GM12878 (cell line): ENCODE data around the gene ZNF652. TPM values are rescaled to one million over a fixed set of nuclear protein-coding genes. Genes with fewer than 3 reads are reported as not detected.

Source experiments
- ATF7 ChIP-seq: fragments of 450-650 bp; IDR thresholded peaks from 2 replicates; pipeline ENCODE4 v1.6.1; 2016; ENCODE audit warnings: low read depth, mild to moderate bottlenecking
- BCL11A ChIP-seq: IDR thresholded peaks from 2 replicates; pipeline ENCODE4 v1.6.1; 2011; ENCODE audit warnings: low read depth, low read length
- CBFB ChIP-seq: IDR thresholded peaks from 2 replicates; pipeline ENCODE4 v1.6.1; 2016; ENCODE audit warnings: antibody characterized with exemption, low read depth
- FOS ChIP-seq: IDR thresholded peaks from 3 replicates; pipeline ENCODE4 v1.6.1; 2011; ENCODE audit warnings: borderline replicate concordance; ENCODE audit not compliant: insufficient read length; ENCODE audit errors: extremely low read depth
- NR2F1 ChIP-seq: fragments of 450-650 bp; conservative IDR thresholded peaks from 2 replicates; pipeline ENCODE4 v1.6.1; 2017; ENCODE audit warnings: mild to moderate bottlenecking
- PML ChIP-seq: IDR thresholded peaks from 2 replicates; pipeline ENCODE4 v1.6.1; 2012; ENCODE audit warnings: low read length, inconsistent platforms
- RB1 ChIP-seq: fragments of 450-650 bp; formaldehyde crosslinking; IDR thresholded peaks from 2 replicates; pipeline ENCODE4 v1.6.1; 2017; ENCODE audit warnings: mild to moderate bottlenecking, borderline replicate concordance
- SIN3A ChIP-seq: IDR thresholded peaks from 2 replicates; pipeline ENCODE4 v1.6.1; 2012; ENCODE audit warnings: low read depth, low read length, improper control_type of control experiment
- SIX5 ChIP-seq: IDR thresholded peaks from 2 replicates; pipeline ENCODE4 v1.6.1; 2011; ENCODE audit warnings: mild to moderate bottlenecking, low read depth, low read length, moderate library complexity; ENCODE audit not compliant: severe bottlenecking
- ZNF207 ChIP-seq: fragments of 450-650 bp; IDR thresholded peaks from 2 replicates; pipeline ENCODE4 v1.6.1; 2014; ENCODE audit warnings: antibody characterized with exemption, mild to moderate bottlenecking, borderline replicate concordance
- ZNF217 ChIP-seq: fragments of 450-650 bp; IDR thresholded peaks from 2 replicates; pipeline ENCODE4 v1.6.1; 2017; ENCODE audit warnings: antibody characterized with exemption, mild to moderate bottlenecking
- polyA plus RNA-seq, 11 experiments: library from polyadenylated mRNA; depleted of rRNA in 4 of 11; unstranded in 6 of 11; stranded (reverse) in 5 of 11; fragments of >200 nt; fragmentation: Nextera tagmentation in 4 of 11; fragmentation: Illumina TruSeq in 1 of 11; extraction: Ambion mirVana in 4 of 11; extraction: Trizol in 1 of 11; gene quantifications; 1 replicate in 1 of 11; 2 replicates in 10 of 11; pipeline versions ENCODE4 v1.2.1 to v1.2.3, GENCODE V29; 2011 to 2016; ENCODE audit warnings: inconsistent platforms in 2 of 11, missing spikeins in 2 of 11, low read depth in 1 of 11
- total RNA-seq, 4 experiments: library from RNA; depleted of rRNA in 3 of 4; stranded (reverse); fragments of >200 nt in 3 of 4; fragmentation: Illumina TruSeq in 1 of 4; extraction: Trizol in 1 of 4; gene quantifications; 2 replicates each; pipeline versions ENCODE4 v1.2.1 to v1.2.3, GENCODE V29; 2013 to 2021
- TF ChIP-seq, protein P1 (sequence below): IDR thresholded peaks from 2 replicates; pipeline ENCODE4 v1.6.1; 2012; ENCODE audit warnings: low read depth, low read length, improper control_type of control experiment
- TF ChIP-seq, protein P2 (sequence below): fragments of 450-650 bp; IDR thresholded peaks from 2 replicates; pipeline ENCODE4 v1.6.1; 2018; ENCODE audit warnings: borderline replicate concordance, mild to moderate bottlenecking; ENCODE audit not compliant: partially characterized antibody
- TF ChIP-seq, protein P3 (sequence below): fragments of 150-350 bp; IDR thresholded peaks from 2 replicates; pipeline ENCODE4 v1.6.1; 2014; ENCODE audit warnings: mild to moderate bottlenecking, low read depth, low read length
- TF ChIP-seq, protein P4 (sequence below): fragments of 450-650 bp; IDR thresholded peaks from 2 replicates; pipeline ENCODE4 v1.6.1; 2018; ENCODE audit warnings: mild to moderate bottlenecking, low read depth, moderate library complexity; ENCODE audit not compliant: partially characterized antibody
- TF ChIP-seq, protein P5 (sequence below): fragments of 450-650 bp; IDR thresholded peaks from 2 replicates; pipeline ENCODE4 v1.6.1; 2014; ENCODE audit warnings: mild to moderate bottlenecking
- TF ChIP-seq, protein P6 (sequence below): IDR thresholded peaks from 2 replicates; pipeline ENCODE4 v1.6.1; 2012; ENCODE audit warnings: mild to moderate bottlenecking, low read depth, low read length

ZNF652 gene
- total and polyA plus RNA-seq, 10 of the 15 experiments (the other 5 are each of a cell fraction or from before 2014, with no cell fraction given), result 3.4 to 13.1 (median 8.7) TPM

DNA sequence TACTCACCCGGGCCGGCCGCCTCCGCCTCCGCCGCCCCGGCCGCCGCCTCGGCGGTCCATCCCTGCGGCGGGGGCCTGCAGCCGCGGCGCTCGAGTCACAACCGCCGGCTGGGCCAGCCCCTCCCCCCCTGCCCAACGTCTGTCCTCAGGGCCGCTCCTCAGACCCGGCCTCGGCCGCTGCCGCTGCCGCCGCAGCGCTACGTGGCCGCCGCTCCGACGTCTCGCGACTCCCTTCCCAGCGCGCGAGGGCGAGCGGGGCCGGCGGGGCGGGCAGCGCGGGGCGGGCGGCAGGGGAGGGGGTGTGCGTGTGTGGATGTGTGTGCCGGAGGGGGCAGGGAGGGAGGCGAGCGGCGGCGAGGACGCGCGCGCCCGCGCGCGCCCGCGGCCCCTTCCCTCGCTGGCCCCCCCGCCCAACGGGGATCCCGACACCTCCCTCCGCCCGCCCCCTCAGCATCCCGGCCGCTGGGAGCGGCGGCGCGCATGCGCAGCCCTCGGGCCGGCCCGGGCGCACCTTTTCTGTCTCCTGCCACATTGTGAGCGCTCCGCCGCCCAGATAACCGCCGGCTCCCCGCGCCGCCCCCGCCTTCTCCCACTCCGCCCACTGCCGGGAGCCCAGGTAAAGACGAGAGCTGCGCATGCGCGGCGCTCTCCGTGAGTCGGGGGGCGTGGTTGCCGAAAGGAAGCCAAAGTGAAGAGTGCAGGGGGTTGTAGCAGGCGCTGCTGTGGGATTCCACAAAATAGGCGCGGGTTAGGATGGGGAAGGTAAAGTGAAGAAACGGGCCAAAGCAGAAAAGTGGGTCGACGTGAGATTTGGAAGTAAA lies at the start of gene ZNF652 (continued):
- TF ChIP-seq, protein P1, sequence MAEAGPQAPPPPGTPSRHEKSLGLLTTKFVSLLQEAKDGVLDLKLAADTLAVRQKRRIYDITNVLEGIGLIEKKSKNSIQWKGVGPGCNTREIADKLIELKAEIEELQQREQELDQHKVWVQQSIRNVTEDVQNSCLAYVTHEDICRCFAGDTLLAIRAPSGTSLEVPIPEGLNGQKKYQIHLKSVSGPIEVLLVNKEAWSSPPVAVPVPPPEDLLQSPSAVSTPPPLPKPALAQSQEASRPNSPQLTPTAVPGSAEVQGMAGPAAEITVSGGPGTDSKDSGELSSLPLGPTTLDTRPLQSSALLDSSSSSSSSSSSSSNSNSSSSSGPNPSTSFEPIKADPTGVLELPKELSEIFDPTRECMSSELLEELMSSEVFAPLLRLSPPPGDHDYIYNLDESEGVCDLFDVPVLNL, result no peak
- TF ChIP-seq SIX5, result no peak
- TF ChIP-seq, protein P2, sequence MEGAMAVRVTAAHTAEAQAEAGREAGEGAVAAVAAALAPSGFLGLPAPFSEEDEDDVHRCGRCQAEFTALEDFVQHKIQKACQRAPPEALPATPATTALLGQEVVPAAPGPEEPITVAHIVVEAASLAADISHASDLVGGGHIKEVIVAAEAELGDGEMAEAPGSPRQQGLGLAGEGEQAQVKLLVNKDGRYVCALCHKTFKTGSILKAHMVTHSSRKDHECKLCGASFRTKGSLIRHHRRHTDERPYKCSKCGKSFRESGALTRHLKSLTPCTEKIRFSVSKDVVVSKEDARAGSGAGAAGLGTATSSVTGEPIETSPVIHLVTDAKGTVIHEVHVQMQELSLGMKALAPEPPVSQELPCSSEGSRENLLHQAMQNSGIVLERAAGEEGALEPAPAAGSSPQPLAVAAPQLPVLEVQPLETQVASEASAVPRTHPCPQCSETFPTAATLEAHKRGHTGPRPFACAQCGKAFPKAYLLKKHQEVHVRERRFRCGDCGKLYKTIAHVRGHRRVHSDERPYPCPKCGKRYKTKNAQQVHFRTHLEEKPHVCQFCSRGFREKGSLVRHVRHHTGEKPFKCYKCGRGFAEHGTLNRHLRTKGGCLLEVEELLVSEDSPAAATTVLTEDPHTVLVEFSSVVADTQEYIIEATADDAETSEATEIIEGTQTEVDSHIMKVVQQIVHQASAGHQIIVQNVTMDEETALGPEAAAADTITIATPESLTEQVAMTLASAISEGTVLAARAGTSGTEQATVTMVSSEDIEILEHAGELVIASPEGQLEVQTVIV, result no peak
- peak; percentile 7; the same call in 1 of the 2 replicates for TF ChIP-seq ZNF217
- TF ChIP-seq PML, result no peak
- TF ChIP-seq, protein P3, sequence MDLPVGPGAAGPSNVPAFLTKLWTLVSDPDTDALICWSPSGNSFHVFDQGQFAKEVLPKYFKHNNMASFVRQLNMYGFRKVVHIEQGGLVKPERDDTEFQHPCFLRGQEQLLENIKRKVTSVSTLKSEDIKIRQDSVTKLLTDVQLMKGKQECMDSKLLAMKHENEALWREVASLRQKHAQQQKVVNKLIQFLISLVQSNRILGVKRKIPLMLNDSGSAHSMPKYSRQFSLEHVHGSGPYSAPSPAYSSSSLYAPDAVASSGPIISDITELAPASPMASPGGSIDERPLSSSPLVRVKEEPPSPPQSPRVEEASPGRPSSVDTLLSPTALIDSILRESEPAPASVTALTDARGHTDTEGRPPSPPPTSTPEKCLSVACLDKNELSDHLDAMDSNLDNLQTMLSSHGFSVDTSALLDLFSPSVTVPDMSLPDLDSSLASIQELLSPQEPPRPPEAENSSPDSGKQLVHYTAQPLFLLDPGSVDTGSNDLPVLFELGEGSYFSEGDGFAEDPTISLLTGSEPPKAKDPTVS, result no peak
- TF ChIP-seq, protein P4, sequence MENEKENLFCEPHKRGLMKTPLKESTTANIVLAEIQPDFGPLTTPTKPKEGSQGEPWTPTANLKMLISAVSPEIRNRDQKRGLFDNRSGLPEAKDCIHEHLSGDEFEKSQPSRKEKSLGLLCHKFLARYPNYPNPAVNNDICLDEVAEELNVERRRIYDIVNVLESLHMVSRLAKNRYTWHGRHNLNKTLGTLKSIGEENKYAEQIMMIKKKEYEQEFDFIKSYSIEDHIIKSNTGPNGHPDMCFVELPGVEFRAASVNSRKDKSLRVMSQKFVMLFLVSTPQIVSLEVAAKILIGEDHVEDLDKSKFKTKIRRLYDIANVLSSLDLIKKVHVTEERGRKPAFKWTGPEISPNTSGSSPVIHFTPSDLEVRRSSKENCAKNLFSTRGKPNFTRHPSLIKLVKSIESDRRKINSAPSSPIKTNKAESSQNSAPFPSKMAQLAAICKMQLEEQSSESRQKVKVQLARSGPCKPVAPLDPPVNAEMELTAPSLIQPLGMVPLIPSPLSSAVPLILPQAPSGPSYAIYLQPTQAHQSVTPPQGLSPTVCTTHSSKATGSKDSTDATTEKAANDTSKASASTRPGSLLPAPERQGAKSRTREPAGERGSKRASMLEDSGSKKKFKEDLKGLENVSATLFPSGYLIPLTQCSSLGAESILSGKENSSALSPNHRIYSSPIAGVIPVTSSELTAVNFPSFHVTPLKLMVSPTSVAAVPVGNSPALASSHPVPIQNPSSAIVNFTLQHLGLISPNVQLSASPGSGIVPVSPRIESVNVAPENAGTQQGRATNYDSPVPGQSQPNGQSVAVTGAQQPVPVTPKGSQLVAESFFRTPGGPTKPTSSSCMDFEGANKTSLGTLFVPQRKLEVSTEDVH, result no peak
- TF ChIP-seq CBFB, result no peak
- TF ChIP-seq SIN3A, result no peak
- TF ChIP-seq, protein P5, sequence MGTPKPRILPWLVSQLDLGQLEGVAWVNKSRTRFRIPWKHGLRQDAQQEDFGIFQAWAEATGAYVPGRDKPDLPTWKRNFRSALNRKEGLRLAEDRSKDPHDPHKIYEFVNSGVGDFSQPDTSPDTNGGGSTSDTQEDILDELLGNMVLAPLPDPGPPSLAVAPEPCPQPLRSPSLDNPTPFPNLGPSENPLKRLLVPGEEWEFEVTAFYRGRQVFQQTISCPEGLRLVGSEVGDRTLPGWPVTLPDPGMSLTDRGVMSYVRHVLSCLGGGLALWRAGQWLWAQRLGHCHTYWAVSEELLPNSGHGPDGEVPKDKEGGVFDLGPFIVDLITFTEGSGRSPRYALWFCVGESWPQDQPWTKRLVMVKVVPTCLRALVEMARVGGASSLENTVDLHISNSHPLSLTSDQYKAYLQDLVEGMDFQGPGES, result no peak
- TF ChIP-seq FOS, result no peak
- TF ChIP-seq, protein P6, sequence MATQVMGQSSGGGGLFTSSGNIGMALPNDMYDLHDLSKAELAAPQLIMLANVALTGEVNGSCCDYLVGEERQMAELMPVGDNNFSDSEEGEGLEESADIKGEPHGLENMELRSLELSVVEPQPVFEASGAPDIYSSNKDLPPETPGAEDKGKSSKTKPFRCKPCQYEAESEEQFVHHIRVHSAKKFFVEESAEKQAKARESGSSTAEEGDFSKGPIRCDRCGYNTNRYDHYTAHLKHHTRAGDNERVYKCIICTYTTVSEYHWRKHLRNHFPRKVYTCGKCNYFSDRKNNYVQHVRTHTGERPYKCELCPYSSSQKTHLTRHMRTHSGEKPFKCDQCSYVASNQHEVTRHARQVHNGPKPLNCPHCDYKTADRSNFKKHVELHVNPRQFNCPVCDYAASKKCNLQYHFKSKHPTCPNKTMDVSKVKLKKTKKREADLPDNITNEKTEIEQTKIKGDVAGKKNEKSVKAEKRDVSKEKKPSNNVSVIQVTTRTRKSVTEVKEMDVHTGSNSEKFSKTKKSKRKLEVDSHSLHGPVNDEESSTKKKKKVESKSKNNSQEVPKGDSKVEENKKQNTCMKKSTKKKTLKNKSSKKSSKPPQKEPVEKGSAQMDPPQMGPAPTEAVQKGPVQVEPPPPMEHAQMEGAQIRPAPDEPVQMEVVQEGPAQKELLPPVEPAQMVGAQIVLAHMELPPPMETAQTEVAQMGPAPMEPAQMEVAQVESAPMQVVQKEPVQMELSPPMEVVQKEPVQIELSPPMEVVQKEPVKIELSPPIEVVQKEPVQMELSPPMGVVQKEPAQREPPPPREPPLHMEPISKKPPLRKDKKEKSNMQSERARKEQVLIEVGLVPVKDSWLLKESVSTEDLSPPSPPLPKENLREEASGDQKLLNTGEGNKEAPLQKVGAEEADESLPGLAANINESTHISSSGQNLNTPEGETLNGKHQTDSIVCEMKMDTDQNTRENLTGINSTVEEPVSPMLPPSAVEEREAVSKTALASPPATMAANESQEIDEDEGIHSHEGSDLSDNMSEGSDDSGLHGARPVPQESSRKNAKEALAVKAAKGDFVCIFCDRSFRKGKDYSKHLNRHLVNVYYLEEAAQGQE, result no peak
- no peak for TF ChIP-seq BCL11A
- TF ChIP-seq ZNF207, result no peak
- TF ChIP-seq RB1, result no peak
- TF ChIP-seq ATF7, result peak; percentile 53; the same call in 1 of the 2 replicates
- no peak for TF ChIP-seq NR2F1
